ENCODE measurements around the gene ASPSCR1. TPM values are rescaled to one million over a fixed set of nuclear protein-coding genes. Genes with fewer than 3 reads are reported as not detected.

The ASPSCR1 gene
- total RNA-seq, 1 experiment from 2014 or later, result 54.9 TPM

GRCh38 chr17:81999976-82000802, 22.8 kb downstream of the ASPSCR1 start:
- no peak overlapping the region for H2AFZ ChIP-seq
- H3K9me3 ChIP-seq (ENCODE audit: insufficient read depth, low read depth), result no peaks in the 10 kb centered on the region
- H3K79me2 ChIP-seq (ENCODE audit: low read depth), result no peaks in the 10 kb centered on the region
- intact Hi-C loops (cut with micrococcal nuclease; ENCODE audit: unreplicated experiment), result loop anchor here (5.0 kb wide), 1 partner anchor 33 kb away; no protein-coding TSS in a partner anchor
- H4K20me1 ChIP-seq (ENCODE audit: insufficient read depth), result no peaks in the 10 kb centered on the region
- no peak for TF ChIP-seq CTCF (conservative IDR thresholded peaks at IDR 0.05)
- no peak for TF ChIP-seq EZH2 (IDR thresholded peaks at IDR 0.05; ENCODE audit: low read depth)
- no peak overlapping the region for H3K27ac ChIP-seq
- H3K4me3 ChIP-seq, result no peak overlapping the region
- no peak for DNase-seq
- H3K4me1 ChIP-seq (replicated peaks; ENCODE audit: insufficient read depth), result peaks cover 22% of the 10 kb centered on the region
- no peaks in the 10 kb centered on the region for H3K27me3 ChIP-seq (ENCODE audit: insufficient read depth, low read depth)
- ChIA-PET CTCF (no interaction called here), POLR2A (ENCODE audit: unreplicated experiment) (no interaction called here)
- BruUV-seq (replicated peaks), result no TSS peak
- peaks cover 10% of the 10 kb centered on the region; the same call in 1 of the 2 replicates for H3F3A ChIP-seq (ENCODE audit: insufficient read depth, low read depth)
- H3K4me2 ChIP-seq, result no peak overlapping the region
- no peaks in the 10 kb centered on the region for H3K9me2 ChIP-seq (ENCODE audit: insufficient read depth)
- H3K36me3 ChIP-seq (ENCODE audit: low read depth), result no peaks in the 10 kb centered on the region

GRCh38 chr17:82000803-82001570, 23.6 kb downstream of the ASPSCR1 start:
- Histone ChIP-seq H3K27me3 (ENCODE audit: insufficient read depth, low read depth) (no peaks in the 10 kb centered on the region), H2AFZ (no peak overlapping the region), H3K9me2 (ENCODE audit: insufficient read depth) (no peaks in the 10 kb centered on the region), H3K9me3 (ENCODE audit: insufficient read depth, low read depth) (no peaks in the 10 kb centered on the region), H3K4me1 (replicated peaks; ENCODE audit: insufficient read depth) (peaks cover 22% of the 10 kb centered on the region), H3K27ac (no peak overlapping the region), H3F3A (ENCODE audit: insufficient read depth, low read depth) (peaks cover 10% of the 10 kb centered on the region; the same call in 1 of the 2 replicates), H3K4me3 (no peak overlapping the region), H3K4me2 (no peak overlapping the region), H4K20me1 (ENCODE audit: insufficient read depth) (no peaks in the 10 kb centered on the region), H3K36me3 (ENCODE audit: low read depth) (no peaks in the 10 kb centered on the region), H3K79me2 (ENCODE audit: low read depth) (no peaks in the 10 kb centered on the region)
- POLR2A ChIA-PET (ENCODE audit: unreplicated experiment), result no interaction called here
- BruUV-seq (replicated peaks), result no TSS peak
- DNase-seq, result no peak
- intact Hi-C loops (cut with micrococcal nuclease; ENCODE audit: unreplicated experiment), result loop anchor here (5.0 kb wide), 1 partner anchor 34 kb away; no protein-coding TSS in a partner anchor
- TF ChIP-seq EZH2 (IDR thresholded peaks at IDR 0.05; ENCODE audit: low read depth) (no peak), CTCF (conservative IDR thresholded peaks at IDR 0.05) (no peak)
- CTCF ChIA-PET, result no interaction called here

GRCh38 chr17:82001571-82002056, 24.2 kb downstream of the ASPSCR1 start:
- Histone ChIP-seq H3K27ac (no peak overlapping the region), H3K27me3 (ENCODE audit: insufficient read depth, low read depth) (no peaks in the 10 kb centered on the region), H3K4me1 (replicated peaks; ENCODE audit: insufficient read depth) (peaks cover 22% of the 10 kb centered on the region), H3K9me2 (ENCODE audit: insufficient read depth) (no peaks in the 10 kb centered on the region), H3K4me3 (no peak overlapping the region), H3K36me3 (ENCODE audit: low read depth) (no peaks in the 10 kb centered on the region), H4K20me1 (ENCODE audit: insufficient read depth) (no peaks in the 10 kb centered on the region), H3K79me2 (ENCODE audit: low read depth) (no peaks in the 10 kb centered on the region), H3F3A (ENCODE audit: insufficient read depth, low read depth) (peaks cover 10% of the 10 kb centered on the region; the same call in 1 of the 2 replicates), H3K9me3 (ENCODE audit: insufficient read depth, low read depth) (no peaks in the 10 kb centered on the region), H3K4me2 (no peak overlapping the region), H2AFZ (no peak overlapping the region)
- no peak for DNase-seq
- intact Hi-C loops (cut with micrococcal nuclease; ENCODE audit: unreplicated experiment), result loop anchor here (5.0 kb wide), 1 partner anchor 34 kb away; no protein-coding TSS in a partner anchor
- no TSS peak for BruUV-seq (replicated peaks)
- ChIA-PET CTCF (no interaction called here), POLR2A (ENCODE audit: unreplicated experiment) (no interaction called here)
- TF ChIP-seq EZH2 (IDR thresholded peaks at IDR 0.05; ENCODE audit: low read depth) (no peak), CTCF (conservative IDR thresholded peaks at IDR 0.05) (no peak)
